ELR (cell line): ENCODE data around the gene SPRR1A.
"Not testable (repeated sequence)": the region's sequence is repeated elsewhere in the genome, so short reads cannot be mapped to it uniquely, and the experiment has no call there.

Experiments
- DNase-seq: peaks from one replicate; pipeline ENCODE4 v3.0.0-alpha.2; 2015; ENCODE audit warnings: low read depth

The SPRR1A gene

GRCh38 chr1:152972196-152972886, 11.5 kb upstream of the SPRR1A start:
- no peak for DNase-seq

GRCh38 chr1:152976688-152977087, 7.2 kb upstream of the SPRR1A start:
- no peak for DNase-seq

- DNase-seq = no peak
Observed at GRCh38 chr1:152977614-152978013, 6.3 kb upstream of the SPRR1A start.

- DNase-seq = no peak
Observed at GRCh38 chr1:152980676-152981075, 3.2 kb upstream of the SPRR1A start.

GRCh38 chr1:152981146-152981871, 2.6 kb upstream of the SPRR1A start:
- no peak for DNase-seq

- no peak for DNase-seq
Observed at GRCh38 chr1:152982076-152982475, 1.8 kb upstream of the SPRR1A start.

- DNase-seq = no peak
Observed at GRCh38 chr1:152983234-152983633, 647 bp upstream of the SPRR1A start.

- DNase-seq = no peak
Observed at GRCh38 chr1:152986578-152986977, 2.7 kb downstream of the SPRR1A start.

- no peak for DNase-seq
Observed at GRCh38 chr1:152993186-152993585, 9.3 kb downstream of the SPRR1A start.

- no peak for DNase-seq
Observed at GRCh38 chr1:152995842-152996241, 12.0 kb downstream of the SPRR1A start.

GRCh38 chr1:152996633-152997400, 12.9 kb downstream of the SPRR1A start:
- DNase-seq = no peak

- no peak for DNase-seq
Observed at GRCh38 chr1:152997901-152998300, 14.0 kb downstream of the SPRR1A start.

- DNase-seq = no peak
Observed at GRCh38 chr1:152998476-152998875, 14.6 kb downstream of the SPRR1A start.

GRCh38 chr1:152999818-153000217, 15.9 kb downstream of the SPRR1A start:
- no peak for DNase-seq

GRCh38 chr1:153000294-153000693, 16.4 kb downstream of the SPRR1A start:
- no peak for DNase-seq

GRCh38 chr1:153001382-153001781, 17.5 kb downstream of the SPRR1A start, which contains the start of gene SPRR3:
Gene SPRR3, plus strand, starts transcription at chr1:153001749. Its CDS starts 1,272 bp downstream, at chr1:153003021.
- no peak for DNase-seq

- not testable (repeated sequence) for DNase-seq
Observed at GRCh38 chr1:153011235-153011758, 27.4 kb downstream of the SPRR1A start.

GRCh38 chr1:153021829-153022228, 37.9 kb downstream of the SPRR1A start:
- DNase-seq = not testable (repeated sequence)

GRCh38 chr1:153022340-153022739, 38.5 kb downstream of the SPRR1A start:
- not testable (repeated sequence) for DNase-seq

- no peak for DNase-seq
Observed at GRCh38 chr1:153023109-153023508, 39.2 kb downstream of the SPRR1A start.

- DNase-seq = no peak
Observed at GRCh38 chr1:153024413-153024812, 40.5 kb downstream of the SPRR1A start.

GRCh38 chr1:153025797-153026196, 41.9 kb downstream of the SPRR1A start:
- no peak for DNase-seq
